DND-41 (cell line): ENCODE results near the gene CATSPERZ.
A peak's percentile ranks its signal among the peaks of the same experiment; 100 is the strongest.

Source experiments
- ATAC-seq: fragments of 200-7000 bp; cut with Tn5 transposase; 3 replicates; pipeline ENCODE4 v1.9.1; 2021; ENCODE audit warnings: low read depth; ENCODE audit not compliant: insufficient read depth
- DNase-seq: peaks from one replicate; pipeline ENCODE4 v3.0.0-alpha.2; 2020
- H2AFZ ChIP-seq: 2 replicates; pipeline ENCODE4 v1.6.0; 2012; ENCODE audit warnings: low read depth, low read length
- H3K27ac ChIP-seq: 2 replicates; pipeline ENCODE4 v1.5.1; 2012; ENCODE audit warnings: low read length, inconsistent platforms
- H3K27me3 ChIP-seq: fragments of 200-600 bp; sonication (generic); 2 replicates; pipeline ENCODE4 v1.6.0; 2012; ENCODE audit warnings: low read length, mild to moderate bottlenecking, inconsistent platforms; ENCODE audit not compliant: insufficient read depth, poor library complexity
- H3K36me3 ChIP-seq: 2 replicates; pipeline ENCODE4 v1.5.1; 2012; ENCODE audit warnings: low read length, inconsistent platforms; ENCODE audit not compliant: insufficient read depth
- H3K4me1 ChIP-seq: 2 replicates; pipeline ENCODE4 v1.5.1; 2012; ENCODE audit warnings: mild to moderate bottlenecking, low read length; ENCODE audit not compliant: insufficient read depth
- H3K4me2 ChIP-seq: 2 replicates; pipeline ENCODE4 v1.6.0; 2012; ENCODE audit warnings: mild to moderate bottlenecking, moderate library complexity, low read length, inconsistent platforms; ENCODE audit not compliant: insufficient read depth
- H3K4me3 ChIP-seq, 2 experiments: fragments of 200-600 bp in 1 of 2; shearing (Covaris generic) in 1 of 2; 2 replicates each; pipeline ENCODE4 v1.5.1; 2012 to 2016; ENCODE audit warnings: inconsistent platforms in 2 of 2, low read length in 2 of 2, mild to moderate bottlenecking in 2 of 2, low read depth in 1 of 2, moderate library complexity in 1 of 2
- H3K79me2 ChIP-seq: 2 replicates; pipeline ENCODE4 v1.6.0; 2012; ENCODE audit warnings: low read length, inconsistent platforms; ENCODE audit not compliant: insufficient read depth
- H3K9ac ChIP-seq: 2 replicates; pipeline ENCODE4 v1.6.0; 2012; ENCODE audit warnings: low read depth, mild to moderate bottlenecking, inconsistent platforms, low read length, moderate library complexity
- H3K9me3 ChIP-seq: 2 replicates; pipeline ENCODE4 v1.5.1; 2012; ENCODE audit warnings: low read length, moderate library complexity, mild to moderate bottlenecking, inconsistent platforms; ENCODE audit not compliant: insufficient read depth, severe bottlenecking
- H4K20me1 ChIP-seq: 2 replicates; pipeline ENCODE4 v1.6.0; 2012; ENCODE audit warnings: low read length; ENCODE audit not compliant: insufficient read depth
- EZH2 ChIP-seq: IDR thresholded peaks from 3 replicates; pipeline ENCODE4 v1.6.1; 2012; ENCODE audit warnings: borderline replicate concordance, low read depth, mild to moderate bottlenecking, moderate library complexity, low read length, inconsistent platforms; ENCODE audit not compliant: severe bottlenecking
- TF ChIP-seq, protein P1 (sequence below): IDR thresholded peaks from 2 replicates; pipeline ENCODE4 v1.5.1; 2012; ENCODE audit warnings: borderline replicate concordance, low read length, moderate library complexity, mild to moderate bottlenecking; ENCODE audit not compliant: poor library complexity, severe bottlenecking; ENCODE audit errors: extremely low read depth

CATSPERZ gene

DNA sequence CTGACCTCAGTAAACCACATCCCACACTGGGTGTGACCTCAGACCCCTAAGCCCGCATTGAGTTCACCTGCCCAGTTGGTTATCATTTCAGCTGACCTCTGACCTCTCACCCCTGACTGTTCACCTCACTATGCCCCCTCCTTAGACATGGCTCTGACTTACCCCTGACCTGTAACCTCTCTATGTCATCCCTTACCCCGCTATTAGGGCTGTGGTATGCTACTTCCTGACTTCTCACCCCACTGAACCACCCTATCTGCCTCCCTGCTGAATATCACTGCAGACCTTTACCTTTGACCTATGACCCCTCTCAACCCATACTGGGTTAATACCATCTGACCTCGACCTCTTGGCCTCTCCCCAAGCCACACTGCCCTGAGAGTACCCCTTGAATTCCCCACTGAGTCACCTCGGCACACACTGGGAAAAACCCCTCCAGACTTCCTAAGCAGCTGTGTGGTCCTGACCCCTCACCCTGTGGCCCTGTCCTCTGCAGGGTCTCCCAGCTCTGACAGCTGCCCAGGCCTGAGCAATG, 40.6 kb upstream of the CATSPERZ start:
- H3K27ac ChIP-seq, result no peak overlapping the region
- H3K9me3 ChIP-seq, result no peaks in the 10 kb centered on the region
- DNase-seq (no peak), ATAC-seq (0 out of 3 replicates have a peak, but pooled peaks have one; percentile 42)
- no peaks in the 10 kb centered on the region for H3K79me2 ChIP-seq
- no peaks in the 10 kb centered on the region for H4K20me1 ChIP-seq
- H3K36me3 ChIP-seq, result peaks cover 55% of the 10 kb centered on the region
- H3K27me3 ChIP-seq, result no peaks in the 10 kb centered on the region
- H3K4me1 ChIP-seq, result no peaks in the 10 kb centered on the region
- H3K4me2 ChIP-seq, result no peak overlapping the region
- H3K9ac ChIP-seq, result no peak overlapping the region
- no peak overlapping the region for H3K4me3 ChIP-seq
- no peak overlapping the region for H2AFZ ChIP-seq
- TF ChIP-seq, protein P1, sequence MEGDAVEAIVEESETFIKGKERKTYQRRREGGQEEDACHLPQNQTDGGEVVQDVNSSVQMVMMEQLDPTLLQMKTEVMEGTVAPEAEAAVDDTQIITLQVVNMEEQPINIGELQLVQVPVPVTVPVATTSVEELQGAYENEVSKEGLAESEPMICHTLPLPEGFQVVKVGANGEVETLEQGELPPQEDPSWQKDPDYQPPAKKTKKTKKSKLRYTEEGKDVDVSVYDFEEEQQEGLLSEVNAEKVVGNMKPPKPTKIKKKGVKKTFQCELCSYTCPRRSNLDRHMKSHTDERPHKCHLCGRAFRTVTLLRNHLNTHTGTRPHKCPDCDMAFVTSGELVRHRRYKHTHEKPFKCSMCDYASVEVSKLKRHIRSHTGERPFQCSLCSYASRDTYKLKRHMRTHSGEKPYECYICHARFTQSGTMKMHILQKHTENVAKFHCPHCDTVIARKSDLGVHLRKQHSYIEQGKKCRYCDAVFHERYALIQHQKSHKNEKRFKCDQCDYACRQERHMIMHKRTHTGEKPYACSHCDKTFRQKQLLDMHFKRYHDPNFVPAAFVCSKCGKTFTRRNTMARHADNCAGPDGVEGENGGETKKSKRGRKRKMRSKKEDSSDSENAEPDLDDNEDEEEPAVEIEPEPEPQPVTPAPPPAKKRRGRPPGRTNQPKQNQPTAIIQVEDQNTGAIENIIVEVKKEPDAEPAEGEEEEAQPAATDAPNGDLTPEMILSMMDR, result no peak
- no peak for TF ChIP-seq EZH2

DNA sequence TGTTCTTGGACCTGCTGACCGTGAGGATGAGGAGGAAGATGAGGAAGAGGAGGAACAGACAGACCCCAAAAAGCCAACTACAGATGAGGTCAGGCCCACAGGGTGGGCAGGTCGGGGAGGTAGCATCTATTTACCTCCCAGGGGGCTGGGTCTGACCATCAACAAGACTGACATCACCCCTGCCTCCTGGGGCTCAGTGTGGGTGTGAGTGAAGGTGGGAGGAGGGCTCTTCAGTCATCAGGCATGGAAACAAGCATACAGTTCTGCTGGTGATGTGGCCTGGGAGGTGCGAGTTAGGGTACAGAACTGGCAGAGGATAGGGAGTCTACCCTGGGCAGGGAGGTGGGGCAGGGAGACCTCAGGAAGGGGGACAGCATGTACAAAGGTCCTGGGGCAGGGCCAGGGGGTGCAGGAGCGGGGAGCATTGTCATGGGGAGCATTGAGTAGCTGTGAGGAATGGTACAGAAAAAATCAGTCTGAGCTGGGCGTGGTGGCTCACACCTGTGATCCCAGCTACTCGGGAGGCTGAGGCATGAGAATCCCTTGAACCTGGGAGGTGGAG, 39.9 kb upstream of the CATSPERZ start:
- no peak overlapping the region for H3K4me2 ChIP-seq
- DNase-seq (no peak), ATAC-seq (no peak)
- no peak overlapping the region for H3K9ac ChIP-seq
- no peaks in the 10 kb centered on the region for H3K9me3 ChIP-seq
- H3K27me3 ChIP-seq, result no peaks in the 10 kb centered on the region
- H3K4me1 ChIP-seq, result no peaks in the 10 kb centered on the region
- H3K79me2 ChIP-seq, result no peaks in the 10 kb centered on the region
- H3K27ac ChIP-seq, result no peak overlapping the region
- TF ChIP-seq EZH2, result no peak
- TF ChIP-seq, protein P1, result no peak
- no peaks in the 10 kb centered on the region for H4K20me1 ChIP-seq
- no peak overlapping the region for H2AFZ ChIP-seq
- peaks cover 49% of the 10 kb centered on the region for H3K36me3 ChIP-seq
- no peak overlapping the region for H3K4me3 ChIP-seq

DNA sequence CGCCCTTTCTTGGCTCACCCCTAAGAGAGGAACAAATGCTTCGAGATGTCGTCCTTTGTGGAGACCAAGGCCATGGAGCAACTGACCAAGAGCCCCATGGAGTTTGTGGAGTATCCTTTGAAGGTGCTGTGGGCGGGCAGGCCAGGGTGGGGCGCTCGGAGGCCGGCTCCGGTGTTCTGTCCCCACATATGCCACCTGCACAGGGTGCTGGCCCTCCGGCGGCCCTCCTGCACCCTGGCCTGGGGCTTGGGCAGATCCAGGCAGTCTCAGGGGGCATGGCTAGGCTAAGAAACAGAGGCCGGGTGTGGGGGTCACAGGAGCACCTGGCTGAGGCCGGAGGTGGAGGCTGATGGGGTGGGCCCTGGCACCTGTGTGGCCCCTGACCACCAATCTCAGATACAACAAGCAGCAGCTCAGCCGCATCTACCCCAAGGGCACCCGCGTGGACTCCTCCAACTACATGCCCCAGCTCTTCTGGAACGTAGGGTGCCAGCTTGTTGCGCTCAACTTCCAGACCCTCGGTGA, 38.5 kb upstream of the CATSPERZ start:
- H3K79me2 ChIP-seq, result no peaks in the 10 kb centered on the region
- TF ChIP-seq, protein P1, result no peak
- no peak for TF ChIP-seq EZH2
- H3K27me3 ChIP-seq, result no peaks in the 10 kb centered on the region
- no peaks in the 10 kb centered on the region for H4K20me1 ChIP-seq
- H3K9ac ChIP-seq, result no peak overlapping the region
- H3K4me2 ChIP-seq, result no peak overlapping the region
- H2AFZ ChIP-seq, result no peak overlapping the region
- DNase-seq, result no peak
- no peak for ATAC-seq
- no peak overlapping the region for H3K4me3 ChIP-seq
- no peaks in the 10 kb centered on the region for H3K9me3 ChIP-seq
- H3K4me1 ChIP-seq, result no peaks in the 10 kb centered on the region
- peaks cover 46% of the 10 kb centered on the region for H3K36me3 ChIP-seq
- no peak overlapping the region for H3K27ac ChIP-seq
